Endothelial cell (in vitro differentiated cells): ENCODE data around the gene CFAP65. TPM values are rescaled to one million over a fixed set of nuclear protein-coding genes. Genes with fewer than 3 reads are reported as not detected.

Source experiments
- DNase-seq: peaks from one replicate; pipeline ENCODE4 v3.0.0; 2021; ENCODE audit warnings: low spot score
- H3K27ac Mint-ChIP-seq: one replicate; pipeline ENCODE4 v1.8.0; 2021; ENCODE audit warnings: mixed read lengths, inconsistent platforms; ENCODE audit not compliant: unreplicated experiment
- H3K27me3 Mint-ChIP-seq: one replicate; pipeline ENCODE4 v1.8.0; 2021; ENCODE audit warnings: mild to moderate bottlenecking, moderate library complexity, mixed read lengths, inconsistent platforms; ENCODE audit not compliant: unreplicated experiment
- H3K36me3 Mint-ChIP-seq: one replicate; pipeline ENCODE4 v1.8.0; 2021; ENCODE audit warnings: mild to moderate bottlenecking, low read depth, mixed read lengths, inconsistent platforms; ENCODE audit not compliant: unreplicated experiment
- H3K4me1 Mint-ChIP-seq: one replicate; pipeline ENCODE4 v1.8.0; 2021; ENCODE audit warnings: mild to moderate bottlenecking, mixed read lengths, inconsistent platforms; ENCODE audit not compliant: unreplicated experiment
- H3K4me3 Mint-ChIP-seq: one replicate; pipeline ENCODE4 v1.8.0; 2021; ENCODE audit warnings: mild to moderate bottlenecking, mixed read lengths, inconsistent platforms; ENCODE audit not compliant: unreplicated experiment
- H3K9me3 Mint-ChIP-seq: one replicate; pipeline ENCODE4 v1.8.0; 2021; ENCODE audit warnings: mixed read lengths, inconsistent platforms; ENCODE audit not compliant: unreplicated experiment
- CTCF ChIP-seq: fragments of 200-600 bp; sonication (generic); IDR thresholded peaks from one replicate; pipeline ENCODE4 v1.5.0; 2021; ENCODE audit warnings: antibody characterized with exemption; ENCODE audit not compliant: unreplicated experiment
- total RNA-seq: library from RNA; stranded (reverse); fragmentation: NEBNext Ultra II Directional; extraction: Animal tissue kit (Norgen Biotek cat#: 25700); gene quantifications from one replicate; pipeline ENCODE4 v1.2.1, GENCODE V29; 2021; ENCODE audit not compliant: unreplicated experiment

Gene CFAP65
- total RNA-seq, 1 donor from 2014 or later: 0.59 TPM

GRCh38 chr2:218988650-218989049 lies 52.7 kb downstream of the CFAP65 start:
- Mint-ChIP-seq H3K27ac (no peak overlapping the region), H3K4me1 (peaks cover 3% of the 10 kb centered on the region), H3K4me3 (no peak overlapping the region)

GRCh38 chr2:218988164-218988563 lies 53.2 kb downstream of the CFAP65 start:
- TF ChIP-seq CTCF: no peak
- Mint-ChIP-seq H3K27ac (no peak overlapping the region), H3K36me3 (no peaks in the 10 kb centered on the region), H3K9me3 (no peaks in the 10 kb centered on the region), H3K27me3 (peaks cover 44% of the 10 kb centered on the region), H3K4me1 (peaks cover 7% of the 10 kb centered on the region), H3K4me3 (no peak overlapping the region)
- DNase-seq: no peak

More at GRCh38 chr2:218988650-218989049, 52.7 kb downstream of the CFAP65 start:
- H3K36me3 Mint-ChIP-seq: no peaks in the 10 kb centered on the region
- no peaks in the 10 kb centered on the region for H3K9me3 Mint-ChIP-seq
- peaks cover 39% of the 10 kb centered on the region for H3K27me3 Mint-ChIP-seq
- no peak for DNase-seq
- no peak for TF ChIP-seq CTCF

- H3K36me3 Mint-ChIP-seq: no peaks in the 10 kb centered on the region
- no peak overlapping the region for H3K27ac Mint-ChIP-seq
- no peak for TF ChIP-seq CTCF
These were observed 55.1 kb downstream of the CFAP65 start for GRCh38 chr2:218986148-218986761.

GRCh38 chr2:218985325-218986091 lies 55.8 kb downstream of the CFAP65 start:
- H3K27me3 Mint-ChIP-seq: peaks cover 53% of the 10 kb centered on the region
- peaks cover 13% of the 10 kb centered on the region for H3K4me1 Mint-ChIP-seq
- no peak for TF ChIP-seq CTCF
- no peak overlapping the region for H3K4me3 Mint-ChIP-seq
- H3K27ac Mint-ChIP-seq: no peak overlapping the region
- DNase-seq: no peak
- no peaks in the 10 kb centered on the region for H3K36me3 Mint-ChIP-seq
- H3K9me3 Mint-ChIP-seq: no peaks in the 10 kb centered on the region

More at GRCh38 chr2:218986148-218986761, 55.1 kb downstream of the CFAP65 start:
- peaks cover 50% of the 10 kb centered on the region for H3K27me3 Mint-ChIP-seq
- H3K4me1 Mint-ChIP-seq: peaks cover 9% of the 10 kb centered on the region
- no peak overlapping the region for H3K4me3 Mint-ChIP-seq
- no peak for DNase-seq
- no peaks in the 10 kb centered on the region for H3K9me3 Mint-ChIP-seq

- Mint-ChIP-seq H3K27me3 (peaks cover 50% of the 10 kb centered on the region), H3K27ac (peak within 1 kb of the TSS; percentile 86), H3K9me3 (no peaks in the 10 kb centered on the region), H3K4me3 (peak within 1 kb of the TSS; percentile 87), H3K4me1 (peaks cover 13% of the 10 kb centered on the region), H3K36me3 (no peaks in the 10 kb centered on the region)
- DNase-seq: no peak
- no peak for TF ChIP-seq CTCF
These were observed 56.3 kb downstream of the CFAP65 start, which contains the start of gene FEV for GRCh38 chr2:218985021-218985324. Gene FEV (minus strand): TSS chr2:218985184. CDS start chr2:218985075, 109 bp downstream.
